HG02840 (cell line): ENCODE data around the gene CSPG4.
"Not testable (repeated sequence)": the region's sequence is repeated elsewhere in the genome, so short reads cannot be mapped to it uniquely, and the experiment has no call there.

Experiments
- ATAC-seq: cut with Tn5 transposase; IDR thresholded peaks from one replicate; pipeline ENCODE4 v1.9.1; 2021; ENCODE audit warnings: mild to moderate bottlenecking, moderate library complexity, moderate number of reproducible peaks; ENCODE audit not compliant: unreplicated experiment, low FRiP score

Gene CSPG4

GRCh38 chr15:75705854-75706681 lies 6.6 kb downstream of the CSPG4 start:
- no peak for ATAC-seq

- ATAC-seq: not testable (repeated sequence)
Measured at GRCh38 chr15:75705375-75705774, 7.3 kb downstream of the CSPG4 start.

GRCh38 chr15:75704618-75705017 lies 8.0 kb downstream of the CSPG4 start:
- no peak for ATAC-seq

GRCh38 chr15:75704263-75704615 lies 8.4 kb downstream of the CSPG4 start:
- ATAC-seq: no peak

- not testable (repeated sequence) for ATAC-seq
Measured at GRCh38 chr15:75703440-75704262, 9.0 kb downstream of the CSPG4 start.

- ATAC-seq: no peak
Measured at GRCh38 chr15:75702436-75702835, 10.2 kb downstream of the CSPG4 start.

- not testable (repeated sequence) for ATAC-seq
Measured at GRCh38 chr15:75701071-75702003, 11.3 kb downstream of the CSPG4 start.

- not testable (repeated sequence) for ATAC-seq
Measured at GRCh38 chr15:75699961-75700874, 12.4 kb downstream of the CSPG4 start.

GRCh38 chr15:75699517-75699916 lies 13.1 kb downstream of the CSPG4 start:
- ATAC-seq: not testable (repeated sequence)

- ATAC-seq: not testable (repeated sequence)
Measured at GRCh38 chr15:75697974-75698747, 14.5 kb downstream of the CSPG4 start.

GRCh38 chr15:75697523-75697922 lies 15.1 kb downstream of the CSPG4 start:
- no peak for ATAC-seq

- ATAC-seq: no peak
Measured at GRCh38 chr15:75696854-75697259, 15.8 kb downstream of the CSPG4 start.

- no peak for ATAC-seq
Measured at GRCh38 chr15:75696311-75696720, 16.3 kb downstream of the CSPG4 start.

- no peak for ATAC-seq
Measured at GRCh38 chr15:75695634-75696310, 16.9 kb downstream of the CSPG4 start.

GRCh38 chr15:75695220-75695619 lies 17.4 kb downstream of the CSPG4 start:
- no peak for ATAC-seq

- no peak for ATAC-seq
Measured at GRCh38 chr15:75694241-75695182, 18.1 kb downstream of the CSPG4 start.
